Endometrial microvascular endothelial cells (primary cell): ENCODE results near the gene TC2N. TPM values are rescaled to one million over a fixed set of nuclear protein-coding genes. Genes with fewer than 3 reads are reported as not detected.

Source experiments
- in situ Hi-C: cut with HindIII; loops from 2 replicates; pipeline ENCODE4 v1.10.0; 2017; ENCODE audit warnings: low sequenced_read_pairs, low pct_unique_long_range_greater_than_20kb; ENCODE audit errors: inconsistent ontology term
- total RNA-seq: library from RNA; depleted of rRNA; stranded (reverse); fragments of >200 nt; gene quantifications from one replicate; pipeline ENCODE4 v1.2.3, GENCODE V29; 2015; ENCODE audit errors: inconsistent ontology term

The TC2N gene
- total RNA-seq, 1 donor from 2014 or later: not detected

GRCh38 chr14:91891101-91891500 is 23.8 kb upstream of the TC2N start:
- in situ Hi-C loops: no loop called here

- in situ Hi-C loops: no loop called here
Measured at GRCh38 chr14:91890291-91890749, 23.0 kb upstream of the TC2N start.

DNA sequence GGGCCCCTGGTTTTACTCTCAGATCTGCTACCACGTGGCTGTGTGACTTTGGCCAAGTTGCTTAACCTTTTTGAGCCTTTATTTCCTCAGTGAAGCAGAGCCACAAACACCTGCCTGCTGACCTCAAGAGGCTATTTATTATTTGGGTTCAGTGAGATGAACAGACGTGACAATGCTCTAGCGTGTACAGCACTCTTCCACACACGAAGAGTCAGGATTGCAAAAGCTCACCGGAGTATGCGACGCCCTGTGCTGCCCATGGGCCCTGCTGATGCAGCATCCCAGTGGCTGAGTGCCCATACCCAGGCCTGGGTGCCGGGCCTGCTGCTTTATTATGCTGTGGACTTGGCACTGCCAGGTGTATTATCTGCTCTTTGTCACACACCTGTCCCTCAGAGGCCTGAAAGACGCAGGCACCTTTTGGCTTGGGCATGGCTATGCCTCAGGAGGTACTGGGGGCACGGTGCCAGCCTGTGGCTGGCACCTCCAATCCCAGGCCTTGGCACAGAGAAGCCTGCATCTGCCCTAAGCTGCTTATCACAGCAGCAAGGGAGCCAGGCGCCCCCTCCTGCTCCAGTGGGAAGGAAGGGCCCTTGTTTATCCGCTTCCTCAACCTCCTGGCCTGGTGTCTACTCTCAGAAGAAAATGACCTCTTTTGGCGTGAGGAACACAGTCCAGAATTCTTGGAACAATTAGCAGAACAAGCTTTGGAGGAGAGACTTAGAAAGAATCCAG is 22.3 kb upstream of the TC2N start:
- in situ Hi-C loops: no loop called here

GRCh38 chr14:91888641-91889476 is 21.5 kb upstream of the TC2N start:
- in situ Hi-C loops: no loop called here

GRCh38 chr14:91886961-91887360 is 19.6 kb upstream of the TC2N start:
- in situ Hi-C loops: no loop called here

DNA sequence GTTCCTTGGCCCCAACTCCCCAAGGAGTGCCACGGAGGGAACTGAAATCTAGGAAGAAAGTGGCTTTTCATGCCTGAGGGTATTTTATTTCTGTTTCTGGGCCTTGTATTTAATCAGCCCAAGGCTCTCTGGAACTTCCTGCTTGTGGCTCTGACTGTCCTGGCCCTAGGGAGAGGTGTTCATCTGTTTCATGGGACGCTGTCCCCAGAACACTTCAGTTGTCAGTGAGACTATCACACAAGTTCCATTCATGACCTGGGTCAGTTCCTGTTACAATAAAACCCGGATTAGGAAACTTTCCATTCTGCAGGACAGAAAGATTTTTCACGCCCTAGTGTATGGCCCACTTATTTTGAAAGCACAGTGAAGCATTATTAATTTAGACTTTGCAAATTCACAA is 18.5 kb upstream of the TC2N start:
- in situ Hi-C loops: no loop called here

DNA sequence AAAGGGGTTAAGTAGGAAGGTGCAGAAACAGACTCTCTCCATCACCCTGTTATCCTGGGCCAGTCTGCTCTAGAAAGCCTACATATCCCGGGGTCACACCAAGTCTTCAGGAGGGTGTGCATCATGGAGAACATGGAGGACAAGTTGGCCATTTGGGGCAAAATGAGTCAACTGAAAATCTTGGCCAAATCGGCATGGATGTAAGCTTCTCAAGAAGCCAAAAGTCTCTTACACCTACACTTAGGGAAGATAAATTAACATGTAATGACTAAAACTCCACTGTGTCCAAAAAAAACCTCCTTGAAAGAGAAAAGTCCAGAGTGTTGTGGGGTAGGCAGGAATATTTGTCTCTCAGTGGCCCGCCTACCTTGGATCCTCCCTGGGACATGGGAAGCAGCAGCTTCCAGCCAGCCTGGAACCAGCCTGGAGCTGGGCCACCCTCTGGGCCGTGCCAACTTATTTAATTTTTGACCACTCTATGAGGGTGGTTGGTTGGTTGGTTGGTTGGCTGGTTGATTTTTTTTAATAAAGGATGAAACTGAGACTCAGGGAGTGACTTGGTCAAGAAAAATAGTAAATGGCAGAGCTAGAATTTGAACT is 17.9 kb upstream of the TC2N start:
- in situ Hi-C loops: no loop called here

- in situ Hi-C loops: no loop called here
Measured at GRCh38 chr14:91884664-91885063, 17.3 kb upstream of the TC2N start.

- in situ Hi-C loops: no loop called here
Measured at GRCh38 chr14:91883753-91884152, 16.4 kb upstream of the TC2N start.

- in situ Hi-C loops: no loop called here
Measured at GRCh38 chr14:91882776-91883175, 15.4 kb upstream of the TC2N start.

- in situ Hi-C loops: no loop called here
Measured at GRCh38 chr14:91882369-91882768, 15.0 kb upstream of the TC2N start.

DNA sequence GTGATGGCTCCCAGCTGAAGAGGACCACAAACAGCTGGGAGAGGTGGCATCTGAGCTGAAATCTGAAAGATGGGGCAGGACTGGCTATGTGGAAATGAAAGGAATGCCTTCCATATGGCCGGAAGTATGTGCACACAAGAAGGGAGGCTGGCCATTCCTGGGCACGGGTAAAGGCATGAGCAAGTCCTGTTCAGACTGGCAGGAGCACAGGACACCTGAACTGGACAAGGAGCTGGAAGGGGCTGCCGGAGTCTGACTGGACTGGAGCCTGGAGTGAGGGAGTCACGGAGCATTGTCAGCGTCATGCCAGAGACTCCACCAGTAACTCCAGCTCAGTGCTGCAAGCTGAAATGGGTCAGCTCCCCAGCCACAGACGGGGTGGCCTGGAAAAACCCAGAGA is 11.9 kb upstream of the TC2N start:
- in situ Hi-C loops: no loop called here

GRCh38 chr14:91878274-91878673 is 10.9 kb upstream of the TC2N start:
- in situ Hi-C loops: no loop called here

GRCh38 chr14:91877376-91877915 is 10.1 kb upstream of the TC2N start:
- in situ Hi-C loops: no loop called here

GRCh38 chr14:91876492-91876891 is 9.2 kb upstream of the TC2N start:
- in situ Hi-C loops: no loop called here

GRCh38 chr14:91875525-91876286 is 8.4 kb upstream of the TC2N start:
- in situ Hi-C loops: no loop called here

GRCh38 chr14:91873471-91874415 is 6.4 kb upstream of the TC2N start:
- in situ Hi-C loops: no loop called here
